ENCODE data around the gene FAM174A.

FAM174A gene

DNA sequence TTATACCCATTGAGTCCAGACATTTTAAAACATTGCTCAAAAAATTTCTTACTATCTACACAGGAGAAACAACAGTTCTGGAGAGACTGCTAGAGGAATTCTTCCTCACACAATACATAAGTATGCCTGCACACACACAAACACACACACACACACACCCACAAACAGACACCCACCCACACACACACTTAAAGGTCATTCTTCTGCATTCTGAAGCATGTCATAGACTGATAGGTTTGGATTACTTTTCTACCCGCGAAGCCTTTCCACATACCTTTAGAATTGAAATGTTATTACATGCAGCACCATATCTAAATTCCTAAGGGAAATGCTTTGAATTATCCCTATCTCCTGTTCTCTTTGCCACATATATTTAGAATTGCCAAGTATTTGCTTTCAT lies 80.2 kb downstream of the FAM174A start:
- Histone ChIP-seq H3K4me2 (ENCODE audit: low read length) (no peak overlapping the region), H3K4me1 (ENCODE audit: control insufficient read depth, insufficient read depth, low read length) (no peaks in the 10 kb centered on the region), H3K27me3 (ENCODE audit: control insufficient read depth, insufficient read depth, low read length) (no peaks in the 10 kb centered on the region), H3K9ac (ENCODE audit: low read depth, low read length) (no peak overlapping the region), H3K9me3 (replicated peaks; ENCODE audit: low read length) (no peaks in the 10 kb centered on the region), H3K4me3 (ENCODE audit: low read length) (no peak overlapping the region), H3K36me3 (ENCODE audit: insufficient read depth, low read length) (no peaks in the 10 kb centered on the region)

DNA sequence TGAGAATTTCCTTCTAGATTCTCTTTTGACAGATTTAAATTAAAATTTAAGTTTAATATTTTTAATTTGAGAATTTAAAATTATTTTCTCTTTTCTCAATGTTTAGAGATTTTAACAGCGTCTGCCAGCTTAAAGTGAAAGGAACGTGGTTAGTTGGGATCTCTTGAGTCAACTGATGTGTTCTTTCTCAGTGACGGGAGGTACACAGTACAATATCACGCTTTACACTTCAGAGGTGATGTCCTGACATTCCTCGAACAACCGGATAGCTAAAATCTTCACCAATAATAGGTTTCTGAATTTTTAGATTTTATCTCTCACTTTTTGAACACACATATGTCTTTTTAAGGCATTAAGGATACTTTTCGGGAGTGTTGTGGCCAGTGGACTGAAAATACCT lies 81.1 kb downstream of the FAM174A start:
- no peaks in the 10 kb centered on the region for H3K36me3 ChIP-seq (ENCODE audit: insufficient read depth, low read length)
- no peaks in the 10 kb centered on the region for H3K27me3 ChIP-seq (ENCODE audit: control insufficient read depth, insufficient read depth, low read length)
- no peaks in the 10 kb centered on the region for H3K4me1 ChIP-seq (ENCODE audit: control insufficient read depth, insufficient read depth, low read length)
- H3K9ac ChIP-seq (ENCODE audit: low read depth, low read length) = no peak overlapping the region
- H3K4me2 ChIP-seq (ENCODE audit: low read length) = no peak overlapping the region
- no peaks in the 10 kb centered on the region for H3K9me3 ChIP-seq (replicated peaks; ENCODE audit: low read length)
- no peak overlapping the region for H3K4me3 ChIP-seq (ENCODE audit: low read length)

DNA sequence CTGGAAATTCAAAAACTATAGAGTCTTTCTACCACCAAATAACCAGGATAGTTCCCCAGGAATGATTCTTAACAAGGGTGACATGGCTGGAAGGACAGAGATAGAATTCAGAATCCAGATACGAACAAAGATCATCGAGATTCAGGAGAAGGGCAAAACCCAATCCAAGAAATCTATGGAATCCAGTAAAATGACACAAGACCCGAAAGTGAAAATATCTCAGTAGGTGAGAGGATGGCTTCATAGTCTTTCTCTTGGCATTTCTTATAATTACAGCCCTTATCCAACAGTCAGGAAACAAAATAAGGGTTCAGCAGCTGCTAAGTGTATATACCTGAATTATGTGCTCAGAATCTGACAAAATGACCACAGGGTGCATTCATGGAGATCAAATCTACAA lies 81.8 kb downstream of the FAM174A start:
- Histone ChIP-seq H3K9ac (ENCODE audit: low read depth, low read length) (no peak overlapping the region), H3K27me3 (ENCODE audit: control insufficient read depth, insufficient read depth, low read length) (no peaks in the 10 kb centered on the region), H3K4me2 (ENCODE audit: low read length) (no peak overlapping the region), H3K4me3 (ENCODE audit: low read length) (no peak overlapping the region), H3K36me3 (ENCODE audit: insufficient read depth, low read length) (no peaks in the 10 kb centered on the region), H3K9me3 (replicated peaks; ENCODE audit: low read length) (no peaks in the 10 kb centered on the region), H3K4me1 (ENCODE audit: control insufficient read depth, insufficient read depth, low read length) (no peaks in the 10 kb centered on the region)

DNA sequence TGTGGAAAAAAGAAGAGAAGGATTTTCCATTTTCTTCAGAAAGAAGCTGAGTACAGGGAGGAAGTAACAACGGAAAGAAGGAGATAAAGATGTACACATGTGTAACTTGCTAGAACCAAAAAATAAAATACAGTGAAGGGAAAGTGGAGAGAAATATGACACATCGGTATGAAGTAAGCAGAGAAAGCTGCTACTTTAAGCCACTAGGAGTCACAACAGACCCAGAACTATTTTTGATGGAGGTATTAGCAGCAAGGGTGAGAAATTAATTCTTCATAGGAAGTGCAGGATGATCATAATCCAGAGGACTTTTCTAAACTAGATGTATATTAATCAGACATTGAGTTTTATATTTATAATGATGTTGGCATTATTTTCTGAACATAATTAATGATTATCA lies 88.5 kb downstream of the FAM174A start:
- Histone ChIP-seq H3K4me3 (ENCODE audit: low read length) (no peak overlapping the region), H3K27me3 (ENCODE audit: control insufficient read depth, insufficient read depth, low read length) (no peaks in the 10 kb centered on the region), H3K4me1 (ENCODE audit: control insufficient read depth, insufficient read depth, low read length) (no peaks in the 10 kb centered on the region), H3K4me2 (ENCODE audit: low read length) (no peak overlapping the region), H3K36me3 (ENCODE audit: insufficient read depth, low read length) (no peaks in the 10 kb centered on the region), H3K9ac (ENCODE audit: low read depth, low read length) (no peak overlapping the region), H3K9me3 (replicated peaks; ENCODE audit: low read length) (no peaks in the 10 kb centered on the region)

DNA sequence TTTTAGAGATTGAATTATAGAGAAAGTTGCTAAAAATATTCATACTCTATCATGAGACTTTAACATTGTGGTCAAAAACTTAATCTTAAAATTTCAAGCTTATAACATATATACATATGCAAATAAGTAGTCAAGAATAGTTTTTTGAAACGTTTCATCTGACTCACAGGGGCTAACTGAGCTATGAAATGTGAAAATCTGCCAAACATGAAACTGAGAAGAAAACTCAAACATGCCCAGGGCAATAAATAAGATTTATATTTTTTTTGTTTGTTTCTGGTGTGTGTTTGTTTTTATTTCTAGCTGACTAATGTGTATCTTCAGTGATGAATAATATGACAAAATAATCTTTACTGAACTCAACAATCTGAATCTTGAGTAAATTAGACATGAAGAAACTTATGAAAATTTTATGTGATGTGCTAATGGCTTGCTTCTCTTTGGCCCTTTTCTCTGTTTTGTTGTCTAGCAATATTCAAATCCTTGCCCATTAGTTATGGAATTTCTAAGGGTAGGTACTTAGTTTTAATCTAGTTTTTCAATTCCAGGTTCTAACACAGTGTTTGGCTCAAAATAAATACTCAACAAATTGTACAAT lies 99.9 kb downstream of the FAM174A start:
- Histone ChIP-seq H3K9me3 (replicated peaks; ENCODE audit: low read length) (no peaks in the 10 kb centered on the region), H3K4me2 (ENCODE audit: low read length) (no peak overlapping the region), H3K4me1 (ENCODE audit: control insufficient read depth, insufficient read depth, low read length) (no peaks in the 10 kb centered on the region), H3K36me3 (ENCODE audit: insufficient read depth, low read length) (no peaks in the 10 kb centered on the region), H3K4me3 (ENCODE audit: low read length) (no peak overlapping the region), H3K9ac (ENCODE audit: low read depth, low read length) (no peak overlapping the region), H3K27me3 (ENCODE audit: control insufficient read depth, insufficient read depth, low read length) (no peaks in the 10 kb centered on the region)
